ENCODE data around the gene PUS1.

GRCh38 chr12:131915823-131916222 is 13.3 kb upstream of the PUS1 start:
- TF ChIP-seq ZNF37A (tag by site-specific recombination; IDR thresholded peaks at IDR 0.05), result no peak
- TF ChIP-seq ZNF366 (tag by site-specific recombination; conservative IDR thresholded peaks at IDR 0.05), result no peak
- no peak for TF ChIP-seq ZNF362 (tag by site-specific recombination; IDR thresholded peaks at IDR 0.05)
- TF ChIP-seq ZNF175 (tag by site-specific recombination; IDR thresholded peaks at IDR 0.05), result no peak
- TF ChIP-seq ZNF521 (tag by site-specific recombination; IDR thresholded peaks at IDR 0.05), result no peak
- no peak for TF ChIP-seq CTCF (tag by site-specific recombination; IDR thresholded peaks at IDR 0.05)
- TF ChIP-seq ZNF248 (tag by site-specific recombination; IDR thresholded peaks at IDR 0.05), result no peak
- TF ChIP-seq ELK4 (IDR thresholded peaks at IDR 0.05; ENCODE audit: borderline replicate concordance, low read depth, low read length), result no peak
- no peak for TF ChIP-seq REST (tag by site-specific recombination; IDR thresholded peaks at IDR 0.05)
- no peak for TF ChIP-seq ZBTB17 (tag by site-specific recombination; IDR thresholded peaks at IDR 0.05)
- TF ChIP-seq ZNF530 (tag by site-specific recombination; IDR thresholded peaks at IDR 0.05; ENCODE audit: low read depth), result no peak
- no peak for TF ChIP-seq ZNF274 (IDR thresholded peaks at IDR 0.05; ENCODE audit: low read length)
- no peak for TF ChIP-seq ZNF274 (tag by site-specific recombination; IDR thresholded peaks at IDR 0.05; ENCODE audit: borderline replicate concordance)
- TF ChIP-seq ZNF639 (tag by site-specific recombination; IDR thresholded peaks at IDR 0.05), result no peak

All from HEK293 (cell line).